Fibroblast of pulmonary artery (primary cell): ENCODE results near the gene LRRFIP2.

Source experiments
- DNase-seq: peaks from one replicate; pipeline ENCODE4 v3.0.0-alpha.2; 2010; ENCODE audit warnings: low read depth
- H3K4me3 ChIP-seq: replicated peaks from 2 replicates; pipeline ENCODE4 v1.5.1; 2011; ENCODE audit warnings: low read depth, mild to moderate bottlenecking, control low read depth, low read length, moderate library complexity
- TF ChIP-seq, protein P1 (sequence below): IDR thresholded peaks from 2 replicates; pipeline ENCODE4 v1.5.1; 2011; ENCODE audit warnings: mild to moderate bottlenecking, control low read depth, low read length, inconsistent platforms; ENCODE audit errors: missing control alignments

LRRFIP2 gene

DNA sequence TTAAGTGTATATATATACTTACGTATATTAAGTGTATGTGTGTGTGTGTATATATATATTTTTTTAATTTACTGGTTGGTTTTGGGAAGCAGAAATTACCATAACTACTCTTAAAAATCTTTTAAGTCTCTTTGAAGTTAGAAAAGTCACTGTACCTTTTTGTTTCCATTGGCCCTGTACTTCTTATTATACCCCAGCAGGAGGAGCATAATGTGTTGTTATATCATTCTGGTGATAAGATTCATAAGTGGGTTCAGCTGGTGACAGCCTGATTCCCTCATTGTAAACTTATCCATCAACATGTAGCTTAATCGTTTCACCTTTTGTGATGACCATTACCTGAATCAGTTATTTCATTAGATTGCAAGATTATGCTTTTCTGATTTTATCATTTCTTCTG is 150.3 kb downstream of the LRRFIP2 start:
- TF ChIP-seq, protein P1, sequence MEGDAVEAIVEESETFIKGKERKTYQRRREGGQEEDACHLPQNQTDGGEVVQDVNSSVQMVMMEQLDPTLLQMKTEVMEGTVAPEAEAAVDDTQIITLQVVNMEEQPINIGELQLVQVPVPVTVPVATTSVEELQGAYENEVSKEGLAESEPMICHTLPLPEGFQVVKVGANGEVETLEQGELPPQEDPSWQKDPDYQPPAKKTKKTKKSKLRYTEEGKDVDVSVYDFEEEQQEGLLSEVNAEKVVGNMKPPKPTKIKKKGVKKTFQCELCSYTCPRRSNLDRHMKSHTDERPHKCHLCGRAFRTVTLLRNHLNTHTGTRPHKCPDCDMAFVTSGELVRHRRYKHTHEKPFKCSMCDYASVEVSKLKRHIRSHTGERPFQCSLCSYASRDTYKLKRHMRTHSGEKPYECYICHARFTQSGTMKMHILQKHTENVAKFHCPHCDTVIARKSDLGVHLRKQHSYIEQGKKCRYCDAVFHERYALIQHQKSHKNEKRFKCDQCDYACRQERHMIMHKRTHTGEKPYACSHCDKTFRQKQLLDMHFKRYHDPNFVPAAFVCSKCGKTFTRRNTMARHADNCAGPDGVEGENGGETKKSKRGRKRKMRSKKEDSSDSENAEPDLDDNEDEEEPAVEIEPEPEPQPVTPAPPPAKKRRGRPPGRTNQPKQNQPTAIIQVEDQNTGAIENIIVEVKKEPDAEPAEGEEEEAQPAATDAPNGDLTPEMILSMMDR: peak; percentile 42
- peak; percentile 34 for DNase-seq

DNA sequence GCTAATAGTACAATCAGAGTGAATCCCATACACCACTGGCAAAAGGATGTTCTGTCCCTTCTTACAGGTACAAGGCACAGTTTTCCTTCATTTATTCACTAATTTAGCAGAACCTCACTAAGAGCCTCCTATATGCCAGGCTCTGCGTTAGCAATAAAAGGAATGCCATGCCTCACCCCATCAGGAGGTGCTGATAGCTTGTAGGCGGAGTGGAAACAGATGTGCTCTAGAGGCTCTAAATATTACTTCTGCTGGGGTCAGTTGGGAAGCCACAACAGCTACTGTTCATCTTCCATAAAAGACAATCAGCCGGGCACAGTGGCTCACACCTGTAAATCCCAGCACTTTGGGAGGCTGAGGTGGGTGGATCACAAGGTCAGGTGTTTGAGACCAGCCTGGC is 156.7 kb downstream of the LRRFIP2 start:
- DNase-seq: no peak
- no peak overlapping the region for H3K4me3 ChIP-seq
- TF ChIP-seq, protein P1: no peak

More for the DNA sequence above, 150.3 kb downstream of the LRRFIP2 start:
- no peak overlapping the region for H3K4me3 ChIP-seq

DNA sequence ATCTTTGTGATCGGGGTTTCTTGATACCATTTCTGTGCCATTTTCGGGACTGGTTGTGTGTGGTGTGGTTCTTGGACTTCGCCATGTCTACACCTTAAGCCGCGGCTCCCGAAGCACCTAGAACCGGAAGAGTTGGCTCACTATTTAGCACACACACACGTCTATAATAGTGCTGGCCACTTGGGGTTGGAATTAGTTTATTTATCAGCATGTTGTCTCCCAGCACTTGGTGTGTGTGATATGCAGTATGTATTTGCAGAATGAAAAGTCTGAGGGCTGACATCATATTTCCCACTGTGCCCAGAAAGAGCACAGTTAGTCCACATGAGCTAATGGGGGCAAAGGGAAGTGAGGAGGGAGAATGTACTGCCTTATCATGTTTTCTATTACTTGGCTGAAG is 157.5 kb downstream of the LRRFIP2 start:
- H3K4me3 ChIP-seq: no peak overlapping the region
- DNase-seq: no peak
- TF ChIP-seq, protein P1: no peak

DNA sequence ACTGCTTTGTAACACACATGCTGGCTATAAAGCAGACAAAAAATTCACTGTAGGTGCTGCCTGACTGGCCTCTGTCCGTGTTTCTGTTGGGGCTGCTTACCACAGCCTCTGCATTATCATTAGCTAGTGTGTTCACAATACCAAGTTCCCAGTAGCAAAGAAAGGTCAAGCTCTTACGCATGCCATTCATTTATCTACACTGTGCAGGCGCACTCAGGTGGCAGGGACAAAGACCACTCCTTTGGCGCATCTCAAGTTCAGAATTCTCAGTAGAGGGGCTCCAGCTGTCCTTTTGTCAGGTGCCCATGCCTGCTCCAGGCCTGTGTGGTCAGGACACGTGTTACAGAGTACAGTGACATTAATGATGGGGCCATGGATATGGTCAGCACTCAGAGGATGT is 158.7 kb downstream of the LRRFIP2 start:
- TF ChIP-seq, protein P1: no peak
- no peak for DNase-seq
- no peak overlapping the region for H3K4me3 ChIP-seq

DNA sequence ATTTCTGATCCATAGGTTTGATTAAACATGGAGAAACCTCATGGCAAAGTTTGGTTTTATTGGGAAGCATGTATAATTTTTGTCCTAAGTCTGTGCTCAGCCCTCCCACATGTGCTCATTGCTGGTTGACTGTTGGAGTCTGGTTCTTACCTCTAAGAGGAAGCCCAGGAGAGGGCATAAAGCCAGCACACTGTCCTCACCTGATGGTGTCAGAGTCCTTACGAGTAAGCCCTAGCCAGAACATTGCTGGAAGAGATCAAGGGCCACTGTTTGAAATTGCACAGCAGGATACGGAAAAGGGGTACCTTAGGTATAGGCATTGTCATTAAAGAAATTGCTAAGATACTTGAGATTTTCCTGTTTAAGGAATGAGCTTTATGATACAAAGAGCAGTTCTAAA is 159.8 kb downstream of the LRRFIP2 start:
- DNase-seq: no peak
- TF ChIP-seq, protein P1: no peak
- H3K4me3 ChIP-seq: no peak overlapping the region
